Brain microvascular endothelial cell (primary cell): Measurements from ENCODE around the gene PABPN1.

ENCODE experiments used
- DNase-seq: peaks from one replicate; pipeline ENCODE4 v3.0.0-alpha.2; 2020
- H3K27ac ChIP-seq: fragments of 250-450 bp; sonication (Bioruptor Pico); 2 replicates; pipeline ENCODE4 v1.5.1; 2020; ENCODE audit warnings: mild to moderate bottlenecking, moderate library complexity
- H3K27me3 ChIP-seq: fragments of 250-450 bp; sonication (Bioruptor Pico); replicated peaks from 2 replicates; pipeline ENCODE4 v1.5.1; 2020; ENCODE audit warnings: mild to moderate bottlenecking
- H3K36me3 ChIP-seq: fragments of 250-450 bp; sonication (Bioruptor Pico); replicated peaks from 2 replicates; pipeline ENCODE4 v1.5.1; 2020; ENCODE audit warnings: mild to moderate bottlenecking
- H3K4me3 ChIP-seq: 2 replicates; pipeline ENCODE4 v1.5.1; 2011; ENCODE audit warnings: low read depth, mild to moderate bottlenecking, control low read depth, low read length, moderate library complexity
- CTCF ChIP-seq: IDR thresholded peaks from 2 replicates; pipeline ENCODE4 v1.5.1; 2011; ENCODE audit warnings: low read depth, mild to moderate bottlenecking, moderate library complexity, low read length, control low read depth, inconsistent platforms; ENCODE audit errors: missing control alignments
- in situ Hi-C: cut with HindIII; loops from 2 replicates; pipeline ENCODE4 v1.10.0; 2017; ENCODE audit warnings: low sequenced_read_pairs, low pct_ligation_motif_present

The PABPN1 gene

GRCh38 chr14:23364164-23365035 lies 43.1 kb downstream of the PABPN1 start:
- Histone ChIP-seq H3K4me3 (peak overlapping the region; percentile 62), H3K27ac (no peak overlapping the region), H3K36me3 (no peaks in the 10 kb centered on the region), H3K27me3 (peaks cover 7% of the 10 kb centered on the region)
- in situ Hi-C loops, result no loop called here
- DNase-seq, result no peak
- no peak for TF ChIP-seq CTCF

- peak within 1 kb of the TSS; percentile 62 for H3K4me3 ChIP-seq
- DNase-seq, result no peak
- no peak for TF ChIP-seq CTCF
- H3K27me3 ChIP-seq, result peaks cover 7% of the 10 kb centered on the region
- no peaks in the 10 kb centered on the region for H3K36me3 ChIP-seq
- no peak within 1 kb of the TSS for H3K27ac ChIP-seq
- in situ Hi-C loops, result no loop called here
These were observed 43.9 kb downstream of the PABPN1 start, which contains the start of gene EFS for GRCh38 chr14:23365036-23365731. Gene EFS, minus strand, starts transcription at chr14:23365172. Its CDS starts 147 bp downstream, at chr14:23365025.

GRCh38 chr14:23365732-23366425 lies 44.6 kb downstream of the PABPN1 start:
- in situ Hi-C loops, result no loop called here
- no peak for DNase-seq
- Histone ChIP-seq H3K27me3 (peaks cover 7% of the 10 kb centered on the region), H3K4me3 (peak overlapping the region; percentile 62), H3K36me3 (no peaks in the 10 kb centered on the region), H3K27ac (no peak overlapping the region)
- no peak for TF ChIP-seq CTCF

- no peak overlapping the region for H3K27ac ChIP-seq
- TF ChIP-seq CTCF, result no peak
- no peaks in the 10 kb centered on the region for H3K36me3 ChIP-seq
- in situ Hi-C loops, result no loop called here
- H3K4me3 ChIP-seq, result peak overlapping the region; percentile 62
- peaks cover 9% of the 10 kb centered on the region for H3K27me3 ChIP-seq
- no peak for DNase-seq
These were observed 45.2 kb downstream of the PABPN1 start for GRCh38 chr14:23366426-23366921.

GRCh38 chr14:23370221-23370620 lies 49.0 kb downstream of the PABPN1 start:
- no peak overlapping the region for H3K4me3 ChIP-seq
- H3K27ac ChIP-seq, result no peak overlapping the region
- TF ChIP-seq CTCF, result no peak
- no peaks in the 10 kb centered on the region for H3K36me3 ChIP-seq
- in situ Hi-C loops, result no loop called here
- no peak for DNase-seq
- H3K27me3 ChIP-seq, result peaks cover 9% of the 10 kb centered on the region
